ENCODE measurements around the gene ROR2. TPM values are rescaled to one million over a fixed set of nuclear protein-coding genes. Genes with fewer than 3 reads are reported as not detected.

ROR2 gene
- total and polyA plus RNA-seq, 2 of the 13 experiments (the other 11 are each of a cell fraction or from before 2014, with no cell fraction given), result not detected

DNA sequence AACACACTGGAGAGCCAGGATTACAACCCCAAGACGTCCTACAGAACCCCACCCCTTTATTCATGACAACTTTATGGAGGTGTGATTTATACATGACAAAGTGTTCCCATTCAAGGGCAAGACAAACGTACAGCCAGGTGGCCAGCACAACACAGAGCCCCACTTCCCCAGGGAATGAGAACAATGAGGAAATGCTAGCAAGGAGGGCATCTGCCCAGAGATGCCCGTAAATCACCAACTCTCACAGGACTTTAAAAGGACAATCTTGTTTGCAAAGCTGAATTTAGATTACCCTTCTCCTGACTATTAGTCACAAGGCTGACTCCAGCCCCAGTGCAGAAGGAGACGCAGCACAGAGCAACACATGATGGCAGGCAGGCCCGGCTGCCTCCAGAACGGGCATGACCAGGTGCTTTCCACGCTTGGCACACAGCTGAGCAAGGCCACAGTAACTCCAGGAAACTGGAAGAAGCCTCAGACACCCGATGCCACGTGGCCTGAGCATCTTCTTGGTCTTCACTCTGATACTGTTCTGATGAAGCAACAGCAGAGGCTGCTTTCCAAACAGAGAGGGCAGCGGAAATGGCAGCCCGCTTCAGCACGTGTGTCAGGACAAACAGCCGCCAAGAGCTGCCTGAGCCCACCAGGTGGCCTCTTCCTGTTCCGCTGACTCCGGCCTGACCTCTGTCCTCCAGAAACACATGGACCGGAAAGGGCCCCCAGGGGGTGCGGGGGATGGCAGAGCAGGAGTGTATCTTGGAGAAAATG lies 51.4 kb downstream of the ROR2 start (continued):
- no peak for TF ChIP-seq ZNF407 (CRISPR knock-in tag; IDR thresholded peaks at IDR 0.05; ENCODE audit: not compliant biosample characterization)
- no peak for TF ChIP-seq U2AF2 (IDR thresholded peaks at IDR 0.05; ENCODE audit: low read depth, low read length)
- TF ChIP-seq ZNF512 (CRISPR knock-in tag; IDR thresholded peaks at IDR 0.05), result peak; percentile 23; the same call in 1 of the 2 replicates
- no peak for TF ChIP-seq KLF9 (CRISPR knock-in tag; IDR thresholded peaks at IDR 0.05; ENCODE audit: low read depth)
- no peak for TF ChIP-seq THYN1 (CRISPR knock-in tag; IDR thresholded peaks at IDR 0.05; ENCODE audit: borderline replicate concordance, low read depth)
- TF ChIP-seq FIP1L1 (IDR thresholded peaks at IDR 0.05; ENCODE audit: borderline replicate concordance, insufficient read depth, low read depth, low read length), result no peak
- no peak for TF ChIP-seq ZNF670 (CRISPR knock-in tag; IDR thresholded peaks at IDR 0.05; ENCODE audit: borderline replicate concordance)
- TF ChIP-seq NR2C2 (CRISPR knock-in tag; IDR thresholded peaks at IDR 0.05; ENCODE audit: borderline replicate concordance), result peak; percentile 79
- TF ChIP-seq ZNF605 (CRISPR knock-in tag; IDR thresholded peaks at IDR 0.05), result no peak
- TF ChIP-seq ZNF788 (CRISPR knock-in tag; IDR thresholded peaks at IDR 0.05; ENCODE audit: borderline replicate concordance), result peak; percentile 23; the same call in 1 of the 2 replicates
- TF ChIP-seq SOX6 (IDR thresholded peaks at IDR 0.05), result no peak
- TF ChIP-seq SOX6 (CRISPR knock-in tag; IDR thresholded peaks at IDR 0.05), result peak; percentile 53
- no peak for TF ChIP-seq NFE2L2 (IDR thresholded peaks at IDR 0.05; ENCODE audit: low read length)
- no peak for TF ChIP-seq CBX2 (IDR thresholded peaks at IDR 0.05; ENCODE audit: low read depth, low read length)
- TF ChIP-seq CBX2 (CRISPR knock-in tag; IDR thresholded peaks at IDR 0.05; ENCODE audit: low read depth), result no peak
- TF ChIP-seq ZNF878 (CRISPR knock-in tag; IDR thresholded peaks at IDR 0.05), result peak; percentile 29; the same call in 1 of the 2 replicates
- TF ChIP-seq, protein P1, sequence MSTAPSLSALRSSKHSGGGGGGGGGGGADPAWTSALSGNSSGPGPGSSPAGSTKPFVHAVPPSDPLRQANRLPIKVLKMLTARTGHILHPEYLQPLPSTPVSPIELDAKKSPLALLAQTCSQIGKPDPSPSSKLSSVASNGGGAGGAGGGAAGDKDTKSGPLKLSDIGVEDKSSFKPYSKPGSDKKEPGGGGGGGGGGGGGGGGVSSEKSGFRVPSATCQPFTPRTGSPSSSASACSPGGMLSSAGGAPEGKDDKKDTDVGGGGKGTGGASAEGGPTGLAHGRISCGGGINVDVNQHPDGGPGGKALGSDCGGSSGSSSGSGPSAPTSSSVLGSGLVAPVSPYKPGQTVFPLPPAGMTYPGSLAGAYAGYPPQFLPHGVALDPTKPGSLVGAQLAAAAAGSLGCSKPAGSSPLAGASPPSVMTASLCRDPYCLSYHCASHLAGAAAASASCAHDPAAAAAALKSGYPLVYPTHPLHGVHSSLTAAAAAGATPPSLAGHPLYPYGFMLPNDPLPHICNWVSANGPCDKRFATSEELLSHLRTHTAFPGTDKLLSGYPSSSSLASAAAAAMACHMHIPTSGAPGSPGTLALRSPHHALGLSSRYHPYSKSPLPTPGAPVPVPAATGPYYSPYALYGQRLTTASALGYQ (CRISPR knock-in tag; IDR thresholded peaks at IDR 0.05), result no peak
- TF ChIP-seq ZNF329 (CRISPR knock-in tag; IDR thresholded peaks at IDR 0.05; ENCODE audit: low read depth), result no peak
